ENCODE measurements around the gene HLA-DQA1.

GRCh38 chr6:32635526-32636123 is 1.6 kb upstream of the HLA-DQA1 start:
- TF ChIP-seq POLR2AphosphoS5 (IDR thresholded peaks at IDR 0.05; ENCODE audit: low read depth, low read length) (no peak), POLR2A (IDR thresholded peaks at IDR 0.05; ENCODE audit: low read depth, low read length) (no peak), SPI1 (IDR thresholded peaks at IDR 0.05; ENCODE audit: low read depth, low read length) (no peak), TAF1 (IDR thresholded peaks at IDR 0.05; ENCODE audit: low read depth, low read length) (no peak)
